Smooth muscle cell (in vitro differentiated cells): ENCODE measurements around the gene ENPP6. TPM values are rescaled to one million over a fixed set of nuclear protein-coding genes. Genes with fewer than 3 reads are reported as not detected.
A peak's percentile ranks its signal among the peaks of the same experiment; 100 is the strongest.

Source experiments
- DNase-seq: peaks from one replicate; lab custom pipeline; 2025; ENCODE audit not compliant: unreplicated experiment; lab: John Stamatoyannopoulos, UW
- H2AFZ ChIP-seq: fragments of 200-600 bp; sonication (generic); 2 replicates; pipeline ENCODE4 v1.6.0; 2016; ENCODE audit warnings: antibody characterized with exemption, low read depth, mild to moderate bottlenecking
- H3F3A ChIP-seq: fragments of 200-600 bp; sonication (generic); 2 replicates; pipeline ENCODE4 v1.6.0; 2017; ENCODE audit warnings: antibody characterized with exemption, low read depth
- H3K27ac ChIP-seq: fragments of 200-600 bp; sonication (generic); 2 replicates; pipeline ENCODE4 v1.5.1; 2016; ENCODE audit warnings: low read depth, mild to moderate bottlenecking
- H3K27me3 ChIP-seq: fragments of 200-600 bp; sonication (generic); 2 replicates; pipeline ENCODE4 v1.6.1; 2016; ENCODE audit warnings: low read depth, mild to moderate bottlenecking
- H3K36me3 ChIP-seq: fragments of 200-600 bp; sonication (generic); 2 replicates; pipeline ENCODE4 v1.5.1; 2016; ENCODE audit warnings: low read depth
- H3K4me1 ChIP-seq: fragments of 200-600 bp; sonication (generic); 2 replicates; pipeline ENCODE4 v1.5.1; 2016; ENCODE audit warnings: low read depth
- H3K4me2 ChIP-seq: fragments of 200-600 bp; sonication (generic); 2 replicates; pipeline ENCODE4 v1.6.0; 2016; ENCODE audit warnings: mild to moderate bottlenecking
- H3K4me3 ChIP-seq: fragments of 200-600 bp; sonication (generic); 2 replicates; pipeline ENCODE4 v1.5.1; 2016; ENCODE audit warnings: mild to moderate bottlenecking
- H3K79me2 ChIP-seq: fragments of 200-600 bp; sonication (generic); 2 replicates; pipeline ENCODE4 v1.6.0; 2016; ENCODE audit warnings: low read depth, mild to moderate bottlenecking
- H3K9ac ChIP-seq: fragments of 200-600 bp; sonication (generic); 2 replicates; pipeline ENCODE4 v1.6.0; 2016; ENCODE audit warnings: low read depth
- H3K9me3 ChIP-seq: fragments of 200-600 bp; sonication (generic); replicated peaks from 2 replicates; pipeline ENCODE4 v1.5.1; 2016; ENCODE audit warnings: low read depth
- H4K20me1 ChIP-seq: fragments of 200-600 bp; sonication (generic); 2 replicates; pipeline ENCODE4 v1.6.0; 2016; ENCODE audit warnings: low read depth
- CTCF ChIP-seq: fragments of 200-600 bp; sonication (generic); IDR thresholded peaks from 2 replicates; pipeline ENCODE4 v1.5.1; 2017; ENCODE audit warnings: borderline replicate concordance, mild to moderate bottlenecking, antibody characterized with exemption; ENCODE audit not compliant: insufficient read depth, poor library complexity, severe bottlenecking
- WGBS: methylation state at CpG from one replicate; pipeline ENCODE4 v1.1.7; 2016; ENCODE audit warnings: low lambda C conversion rate; 5-methylcytosine and 5-hydroxymethylcytosine counted together
- polyA plus RNA-seq: library from polyadenylated mRNA; unstranded; fragments of >200 nt; fragmentation: Nextera tagmentation; extraction: Ambion mirVana; gene quantifications from 2 replicates; pipeline ENCODE4 v1.2.1, GENCODE V29; 2016
- total RNA-seq: library from RNA; depleted of rRNA; stranded (reverse); fragments of >200 nt; gene quantifications from 2 replicates; pipeline ENCODE4 v1.2.3, GENCODE V29; 2014

The ENPP6 gene
- total and polyA plus RNA-seq, 2 experiments from 2014 or later, result not detected

GRCh38 chr4:184099535-184099966, 118.1 kb downstream of the ENPP6 start:
- Histone ChIP-seq H3K4me2 (peak overlapping the region; percentile 69), H3K9me3 (no peaks in the 10 kb centered on the region), H3K36me3 (no peaks in the 10 kb centered on the region), H3K27me3 (no peaks in the 10 kb centered on the region), H3K4me1 (peaks cover 14% of the 10 kb centered on the region), H3K9ac (no peak overlapping the region), H4K20me1 (no peaks in the 10 kb centered on the region), H3F3A (no peaks in the 10 kb centered on the region), H3K79me2 (no peaks in the 10 kb centered on the region), H3K4me3 (no peak overlapping the region), H3K27ac (no peak overlapping the region), H2AFZ (no peak overlapping the region)
- no peak for DNase-seq
- no peak for TF ChIP-seq CTCF
- 37% methylated on average over 10 of the region's 10 CpGs for WGBS

- no peak overlapping the region for H3K4me3 ChIP-seq
- H3K79me2 ChIP-seq, result no peaks in the 10 kb centered on the region
- no peaks in the 10 kb centered on the region for H3K36me3 ChIP-seq
- no peak overlapping the region for H3K4me2 ChIP-seq
- H3K9ac ChIP-seq, result no peak overlapping the region
- no peak overlapping the region for H2AFZ ChIP-seq
- no peaks in the 10 kb centered on the region for H4K20me1 ChIP-seq
- DNase-seq, result no peak
- 93% methylated on average over 4 of the region's 4 CpGs for WGBS
- H3K9me3 ChIP-seq, result no peaks in the 10 kb centered on the region
- TF ChIP-seq CTCF, result no peak
- no peaks in the 10 kb centered on the region for H3K27me3 ChIP-seq
- H3K4me1 ChIP-seq, result peaks cover 20% of the 10 kb centered on the region
- no peaks in the 10 kb centered on the region for H3F3A ChIP-seq
- no peak overlapping the region for H3K27ac ChIP-seq
These were observed 118.7 kb downstream of the ENPP6 start for GRCh38 chr4:184099000-184099399.

GRCh38 chr4:184097815-184098214, 119.9 kb downstream of the ENPP6 start:
- Histone ChIP-seq H4K20me1 (no peaks in the 10 kb centered on the region), H3K4me3 (no peak overlapping the region), H3K9me3 (no peaks in the 10 kb centered on the region), H3K4me2 (no peak overlapping the region), H3K79me2 (no peaks in the 10 kb centered on the region), H2AFZ (no peak overlapping the region), H3K36me3 (no peaks in the 10 kb centered on the region), H3K9ac (no peak overlapping the region), H3K4me1 (peaks cover 11% of the 10 kb centered on the region), H3K27ac (no peak overlapping the region), H3F3A (no peaks in the 10 kb centered on the region), H3K27me3 (no peaks in the 10 kb centered on the region)
- 98% methylated on average over 13 of the region's 13 CpGs for WGBS
- no peak for DNase-seq
- TF ChIP-seq CTCF, result no peak

GRCh38 chr4:184097241-184097605, 120.5 kb downstream of the ENPP6 start:
- H3K9me3 ChIP-seq, result no peaks in the 10 kb centered on the region
- H3K27ac ChIP-seq, result no peak overlapping the region
- H3K36me3 ChIP-seq, result no peaks in the 10 kb centered on the region
- no peaks in the 10 kb centered on the region for H3K79me2 ChIP-seq
- WGBS, result 62% methylated on average over 26 of the region's 26 CpGs
- H3F3A ChIP-seq, result no peaks in the 10 kb centered on the region
- no peak overlapping the region for H3K9ac ChIP-seq
- H3K4me3 ChIP-seq, result no peak overlapping the region
- TF ChIP-seq CTCF, result no peak
- H3K27me3 ChIP-seq, result no peaks in the 10 kb centered on the region
- H3K4me2 ChIP-seq, result peak overlapping the region; percentile 31
- peaks cover 11% of the 10 kb centered on the region for H3K4me1 ChIP-seq
- H2AFZ ChIP-seq, result no peak overlapping the region
- no peak for DNase-seq
- no peaks in the 10 kb centered on the region for H4K20me1 ChIP-seq
